Suppressor macrophage treated with lipopolysaccharide for 1 hour (primary cell): ENCODE data around the gene FLII.

ENCODE experiments used
- DNase-seq, 3 donors: peaks; one replicate each; pipeline ENCODE4 v3.0.0-alpha.2; 2020 to 2022

FLII gene

DNA sequence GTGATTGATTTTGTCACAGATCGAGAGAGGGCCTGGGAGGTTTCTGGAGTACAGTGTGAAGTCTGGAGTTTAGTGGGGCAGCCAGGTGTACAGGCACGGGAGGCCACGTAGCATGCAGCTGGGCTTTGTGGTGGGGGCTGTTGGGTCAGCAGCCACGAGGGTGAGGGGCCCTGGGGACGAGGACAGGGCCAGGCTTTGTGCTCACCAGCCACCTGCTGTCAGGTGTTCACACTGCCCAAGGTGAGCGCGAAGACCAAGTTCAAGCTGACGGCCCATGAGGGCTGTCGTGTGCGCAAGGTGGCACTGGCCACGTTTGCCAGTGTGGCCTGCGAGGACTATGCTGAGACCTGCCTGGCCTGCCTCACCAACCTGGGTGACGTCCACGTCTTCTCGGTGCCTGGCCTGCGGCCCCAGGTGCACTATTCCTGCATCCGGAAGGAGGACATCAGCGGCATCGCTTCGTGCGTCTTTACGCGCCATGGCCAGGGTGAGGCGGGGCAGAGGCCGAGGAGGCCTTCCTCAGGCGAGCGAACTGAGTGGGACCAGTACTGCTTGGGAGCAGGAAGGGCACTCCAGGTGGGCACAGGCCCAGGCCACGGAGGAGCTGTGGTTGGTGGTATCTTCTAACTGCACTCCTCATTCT lies 17.2 kb downstream of the FLII start:
- no peak for DNase-seq

DNA sequence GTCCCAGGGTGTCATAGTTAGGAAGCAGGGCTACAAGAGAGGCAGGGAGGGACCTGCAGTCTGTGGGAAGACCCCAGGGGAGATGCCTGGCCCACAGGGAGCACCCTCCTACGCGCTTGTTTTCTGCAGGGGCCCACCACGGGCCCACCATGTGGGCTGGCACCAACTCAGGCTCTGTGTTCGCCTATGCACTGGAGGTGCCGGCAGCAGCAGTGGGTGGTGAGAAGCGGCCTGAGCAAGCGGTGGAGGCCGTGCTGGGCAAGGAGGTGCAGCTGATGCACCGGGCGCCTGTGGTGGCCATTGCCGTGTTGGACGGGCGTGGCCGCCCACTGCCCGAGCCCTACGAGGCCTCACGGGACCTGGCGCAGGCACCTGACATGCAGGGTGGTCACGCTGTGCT lies 18.1 kb downstream of the FLII start:
- no peak for DNase-seq

DNA sequence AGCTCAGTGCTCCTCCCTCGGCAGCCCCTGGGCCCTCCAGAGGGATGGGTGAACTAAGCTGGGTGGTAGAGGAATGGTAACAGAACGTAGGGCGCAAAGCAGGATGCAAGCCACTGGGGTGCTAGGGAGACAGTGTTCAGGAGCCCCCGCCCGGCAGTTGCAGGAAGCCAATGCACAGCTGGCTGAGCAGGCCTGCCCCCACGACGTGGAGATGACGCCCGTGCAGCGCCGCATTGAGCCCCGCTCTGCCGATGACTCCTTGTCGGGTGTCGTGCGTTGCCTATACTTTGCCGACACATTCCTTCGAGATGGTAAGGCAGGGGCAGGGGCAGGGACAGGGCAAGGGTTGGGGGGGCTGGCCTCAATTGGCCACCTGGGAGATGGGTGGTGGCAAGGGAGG lies 20.2 kb downstream of the FLII start:
- no peak for DNase-seq

DNA sequence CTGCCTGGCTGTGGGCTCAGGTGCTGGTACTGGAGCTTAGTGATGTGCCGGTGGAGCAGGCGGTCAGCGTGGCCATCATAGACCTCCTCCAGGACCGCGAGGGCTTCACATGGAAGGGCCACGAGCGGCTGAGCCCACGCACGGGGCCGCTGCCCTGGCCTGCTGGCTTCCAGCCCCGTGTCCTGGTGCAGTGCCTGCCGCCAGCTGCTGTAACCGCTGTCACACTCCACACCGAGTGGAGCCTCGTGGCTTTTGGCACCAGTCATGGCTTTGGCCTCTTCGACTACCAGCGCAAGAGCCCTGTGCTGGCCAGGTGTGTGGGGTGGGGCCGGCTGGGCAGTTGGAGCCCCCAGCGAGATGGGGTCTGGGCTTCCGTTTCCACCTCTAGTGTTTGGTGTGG lies 21.1 kb downstream of the FLII start:
- DNase-seq: no peak

DNA sequence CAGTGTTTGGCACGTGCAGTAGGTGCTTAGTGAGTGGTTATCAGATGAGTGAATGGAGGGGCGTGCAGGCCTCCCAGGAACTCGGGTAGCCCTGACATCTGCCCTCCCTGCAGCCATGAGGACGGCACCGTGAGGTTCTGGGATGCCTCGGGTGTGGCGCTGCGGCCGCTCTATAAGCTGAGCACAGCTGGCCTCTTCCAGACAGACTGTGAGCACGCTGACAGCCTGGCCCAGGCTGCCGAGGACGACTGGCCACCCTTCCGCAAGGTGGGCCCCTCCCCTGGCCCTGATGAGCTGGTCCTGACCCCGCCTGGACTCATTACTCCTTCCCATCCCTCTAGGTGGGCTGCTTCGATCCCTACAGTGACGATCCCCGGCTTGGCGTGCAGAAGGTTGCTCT lies 22.0 kb downstream of the FLII start:
- no peak for DNase-seq

DNA sequence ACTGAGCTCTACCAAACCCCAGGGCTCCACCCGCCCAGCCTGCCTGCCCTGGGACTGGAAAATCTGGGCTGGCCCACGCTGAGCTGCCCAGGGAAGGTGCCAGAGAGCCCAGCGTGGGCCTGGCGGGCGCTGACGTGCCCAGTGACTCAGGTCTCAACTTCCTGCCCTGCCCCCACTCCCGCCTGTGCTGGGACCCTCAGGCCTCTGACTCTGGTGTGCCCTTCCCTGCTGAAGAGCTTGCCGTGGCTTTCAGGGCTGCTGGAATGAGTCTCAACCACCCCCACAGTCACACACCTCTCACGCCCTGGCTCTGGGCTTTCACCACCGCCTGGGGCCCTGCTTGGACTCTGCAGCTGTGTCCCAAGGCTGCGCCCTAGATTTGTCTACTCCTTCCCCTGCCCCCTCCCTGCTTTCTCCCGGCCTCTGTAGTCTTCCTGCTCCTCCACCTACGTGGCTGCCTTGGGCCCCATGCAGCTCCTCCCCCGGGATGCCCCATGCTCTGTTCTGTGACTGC lies 22.7 kb downstream of the FLII start:
- DNase-seq: peak; percentile 22 to 43 (median 42)

DNA sequence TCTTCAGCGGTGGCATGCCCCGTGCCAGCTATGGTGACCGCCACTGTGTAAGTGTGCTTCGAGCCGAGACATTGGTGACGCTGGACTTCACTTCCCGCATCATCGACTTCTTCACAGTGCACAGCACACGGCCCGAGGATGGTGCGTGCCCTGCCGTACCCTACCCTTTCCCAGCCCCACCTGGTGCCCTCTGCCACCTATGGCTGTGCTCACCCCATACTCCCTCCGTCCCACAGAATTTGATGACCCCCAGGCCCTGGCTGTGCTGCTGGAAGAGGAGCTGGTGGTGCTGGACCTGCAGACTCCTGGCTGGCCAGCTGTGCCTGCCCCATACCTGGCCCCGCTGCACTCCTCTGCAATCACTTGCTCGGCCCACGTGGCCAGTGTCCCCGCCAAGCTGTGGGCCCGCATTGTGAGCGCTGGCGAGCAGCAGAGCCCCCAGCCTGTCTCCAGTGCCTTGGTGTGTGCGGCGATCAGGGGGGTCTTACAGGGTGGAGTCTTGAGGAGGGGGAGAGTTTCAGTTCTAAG lies 23.6 kb downstream of the FLII start:
- no peak for DNase-seq

DNA sequence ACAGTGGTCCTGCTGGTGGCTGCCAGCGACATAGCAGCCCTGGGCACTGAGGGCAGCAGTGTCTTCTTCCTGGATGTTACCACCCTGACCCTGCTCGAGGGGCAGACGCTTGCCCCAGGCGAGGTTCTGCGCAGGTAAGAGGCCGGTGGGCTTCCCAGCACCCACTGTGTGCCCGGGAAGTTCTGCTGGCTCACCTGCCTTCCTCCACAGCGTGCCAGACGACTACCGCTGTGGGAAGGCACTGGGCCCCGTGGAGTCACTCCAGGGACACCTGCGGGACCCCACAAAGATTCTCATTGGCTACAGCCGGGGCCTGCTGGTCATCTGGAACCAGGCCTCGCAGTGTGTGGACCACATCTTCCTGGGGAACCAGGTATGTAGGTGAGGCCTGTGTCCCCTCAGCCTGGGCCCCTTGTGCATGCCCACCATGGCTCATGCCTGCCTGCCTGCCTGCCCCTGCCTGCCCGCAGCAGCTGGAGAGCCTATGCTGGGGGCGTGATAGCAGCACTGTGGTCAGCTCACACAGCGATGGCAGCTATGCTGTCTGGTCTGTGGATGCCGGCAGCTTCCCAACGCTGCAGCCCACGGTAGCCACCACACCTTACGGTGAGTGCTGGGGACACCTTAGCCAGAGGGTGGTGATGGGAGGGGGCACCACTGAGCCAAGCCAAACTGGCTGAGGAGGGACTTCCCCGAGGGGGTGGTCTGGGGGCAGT lies 24.6 kb downstream of the FLII start:
- DNase-seq: no peak

DNA sequence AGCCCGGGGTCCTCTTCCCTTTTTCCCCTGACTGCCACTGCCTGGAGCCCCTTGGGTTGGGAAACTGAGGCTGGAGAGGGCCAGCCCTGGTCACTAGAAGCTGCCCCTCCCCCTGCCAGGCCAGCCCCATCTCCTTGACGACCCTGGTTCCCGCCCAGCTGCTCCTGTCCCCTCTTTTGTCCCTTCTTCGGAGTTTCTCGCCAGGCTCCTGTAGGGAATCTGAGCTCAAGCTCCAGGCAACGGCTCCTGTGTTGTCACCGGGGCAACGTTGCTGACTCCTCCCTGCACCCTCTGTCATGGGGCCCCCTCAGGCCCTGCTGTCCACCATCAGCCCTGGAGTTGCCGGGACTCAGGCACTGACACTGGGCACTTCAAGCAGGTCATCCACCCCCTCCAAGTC lies 27.4 kb downstream of the FLII start:
- DNase-seq: no peak

DNA sequence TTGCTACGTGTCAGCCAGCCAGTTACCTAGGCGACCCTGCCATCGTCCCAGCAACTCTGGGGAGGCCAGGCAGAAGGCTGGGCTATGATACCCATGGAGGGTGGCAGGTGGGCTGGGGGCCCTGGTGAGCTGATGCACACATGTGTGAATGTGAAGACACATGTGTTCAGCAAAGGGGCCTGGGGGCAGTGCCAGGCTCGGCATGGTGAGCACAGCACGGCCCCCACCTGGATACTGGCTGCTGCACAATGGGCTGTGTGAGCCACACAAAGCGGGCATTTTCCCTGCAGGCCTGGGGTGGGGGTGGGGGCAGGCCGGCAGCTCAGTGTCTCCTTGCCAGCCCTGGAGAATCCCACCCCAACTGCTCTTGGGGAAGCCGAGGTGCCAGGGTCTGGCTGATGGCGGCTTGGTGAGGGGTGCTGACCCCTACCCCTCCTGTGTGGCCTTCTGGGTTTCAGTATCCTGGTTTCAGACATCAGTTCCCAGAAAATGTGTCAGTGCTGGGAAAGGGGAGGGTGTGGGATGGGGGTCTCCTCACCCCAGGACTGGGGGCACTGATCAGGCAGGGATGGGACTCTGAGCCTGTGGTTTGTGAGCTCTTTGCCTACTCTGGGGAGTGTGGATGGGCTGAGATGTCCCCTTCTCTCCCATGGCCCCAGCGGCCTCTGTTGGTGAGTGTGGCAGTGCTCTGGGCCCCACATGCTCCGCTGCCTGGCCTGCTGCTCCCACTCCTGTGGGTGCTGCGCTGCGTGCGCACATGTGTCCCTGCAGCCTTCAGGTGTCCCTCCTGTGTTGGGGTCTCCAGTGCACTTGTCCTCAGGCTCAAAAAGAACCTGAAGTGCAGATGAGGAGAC lies 28.0 kb downstream of the FLII start:
- no peak for DNase-seq

DNA sequence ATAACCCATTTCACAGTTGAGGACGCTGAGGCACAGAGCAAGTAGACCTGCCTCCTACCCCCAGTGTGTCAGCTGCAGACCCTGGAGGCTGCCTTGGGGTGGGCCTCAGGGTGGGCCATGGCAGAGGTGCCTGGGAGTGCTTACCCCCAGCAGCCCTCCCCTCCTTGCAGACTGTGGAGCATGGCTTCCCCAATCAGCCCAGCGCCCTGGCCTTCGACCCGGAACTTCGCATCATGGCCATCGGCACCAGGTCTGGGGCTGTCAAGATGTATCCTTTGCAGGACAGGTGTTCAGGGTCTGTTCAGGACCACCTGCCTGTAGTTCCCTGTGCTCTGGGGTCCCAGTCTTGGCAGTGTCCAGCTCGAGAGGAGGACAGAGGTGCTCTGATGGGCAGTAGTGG lies 28.8 kb downstream of the FLII start:
- DNase-seq: no peak

DNA sequence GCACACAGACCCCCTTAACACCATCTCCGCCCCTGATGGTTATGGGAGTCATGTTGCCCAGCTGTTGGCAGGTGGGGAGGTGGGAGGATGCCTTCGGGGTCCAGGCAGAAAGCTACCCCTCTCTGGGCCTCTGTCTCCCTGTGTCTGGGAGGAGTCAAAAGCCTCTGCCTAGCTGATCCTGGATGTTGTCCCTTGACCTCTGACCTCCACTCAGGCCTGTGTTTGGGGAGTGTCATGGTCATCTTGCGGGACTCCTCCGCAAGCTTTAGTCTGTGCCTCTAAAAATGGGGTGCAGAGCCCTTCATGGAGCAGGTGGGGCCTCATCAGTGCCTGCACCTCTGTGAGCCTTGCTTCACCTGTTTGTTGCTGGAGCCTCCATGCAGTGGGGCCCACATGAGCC lies 29.3 kb downstream of the FLII start:
- DNase-seq: no peak

DNA sequence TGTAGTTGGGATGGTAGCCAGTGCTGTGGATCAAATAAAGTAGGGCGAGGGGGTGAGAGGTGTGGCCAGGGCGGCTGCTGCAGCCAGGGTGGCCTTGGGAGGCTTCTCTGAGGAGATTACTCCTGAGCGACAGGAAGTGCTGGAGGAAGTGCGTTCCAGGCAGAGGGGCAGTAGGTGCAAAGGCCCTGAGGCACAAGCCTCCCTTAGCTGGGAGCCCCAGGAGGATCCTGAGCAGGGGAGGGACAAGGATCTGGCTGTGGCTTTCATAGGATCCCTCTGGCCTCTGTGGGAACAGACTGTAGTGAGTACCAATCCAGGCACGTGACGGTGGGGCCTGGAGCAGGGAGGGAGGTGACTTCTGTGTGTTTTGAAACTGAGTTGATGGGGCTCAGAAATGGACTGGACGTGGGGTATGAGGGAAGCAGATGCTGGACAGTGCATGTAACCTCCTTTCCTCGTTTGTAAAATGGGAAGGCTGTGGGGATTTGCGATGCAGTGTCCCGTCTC lies 30.3 kb downstream of the FLII start:
- DNase-seq: no peak

DNA sequence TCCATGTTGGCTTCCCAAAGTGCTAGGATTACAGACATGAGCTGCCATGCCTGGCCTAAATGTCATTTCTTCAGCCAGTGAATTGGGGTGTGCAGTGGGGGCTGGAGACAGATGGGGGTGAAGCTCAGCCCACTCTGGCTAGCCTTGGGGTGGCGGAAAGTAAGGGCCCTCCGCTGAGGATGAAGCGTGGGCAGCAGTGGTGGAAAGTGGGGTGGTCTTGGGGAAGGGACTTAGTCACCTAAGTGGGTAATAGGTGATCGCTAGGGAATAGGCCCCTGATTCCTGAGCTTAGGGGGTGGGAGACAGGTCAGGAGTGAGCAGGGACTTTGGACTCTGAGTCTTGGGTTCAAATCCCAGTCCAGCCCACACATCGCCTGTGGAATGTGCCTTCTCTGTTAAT lies 30.9 kb downstream of the FLII start:
- no peak for DNase-seq

DNA sequence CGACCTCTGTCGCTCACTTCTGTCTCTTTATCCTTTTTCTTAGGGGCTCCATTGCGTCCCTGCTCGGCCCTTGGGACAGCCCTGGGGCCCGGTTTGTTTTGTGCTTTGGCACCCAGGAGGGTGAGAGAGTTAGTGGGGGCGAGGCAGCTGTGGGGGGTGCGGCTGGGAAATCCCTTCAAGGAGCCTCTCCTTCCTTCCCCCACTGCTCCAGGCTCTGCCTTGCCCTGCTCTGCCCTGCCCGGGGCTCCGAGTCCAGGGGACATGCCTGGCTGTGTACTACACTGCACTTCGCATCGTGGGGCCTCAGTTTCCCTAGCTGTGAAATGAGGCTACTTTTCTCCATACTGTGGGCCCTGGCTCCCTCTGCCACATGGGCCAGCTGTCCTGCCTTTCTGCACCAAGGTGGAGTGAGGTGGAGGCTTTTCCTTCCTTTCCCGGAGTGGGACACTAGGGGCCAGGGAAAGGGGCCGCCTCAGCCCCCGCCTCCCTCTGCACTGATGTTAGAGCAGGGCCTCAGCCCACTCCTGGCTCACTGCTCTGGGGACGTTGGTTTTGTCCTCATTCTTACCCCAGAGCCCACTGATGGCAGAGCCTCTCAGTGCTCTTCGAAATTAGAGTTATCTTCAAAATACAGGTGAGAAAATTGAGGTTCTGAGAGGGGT lies 32.1 kb downstream of the FLII start:
- peak; percentile 47 to 67 (median 48) for DNase-seq

DNA sequence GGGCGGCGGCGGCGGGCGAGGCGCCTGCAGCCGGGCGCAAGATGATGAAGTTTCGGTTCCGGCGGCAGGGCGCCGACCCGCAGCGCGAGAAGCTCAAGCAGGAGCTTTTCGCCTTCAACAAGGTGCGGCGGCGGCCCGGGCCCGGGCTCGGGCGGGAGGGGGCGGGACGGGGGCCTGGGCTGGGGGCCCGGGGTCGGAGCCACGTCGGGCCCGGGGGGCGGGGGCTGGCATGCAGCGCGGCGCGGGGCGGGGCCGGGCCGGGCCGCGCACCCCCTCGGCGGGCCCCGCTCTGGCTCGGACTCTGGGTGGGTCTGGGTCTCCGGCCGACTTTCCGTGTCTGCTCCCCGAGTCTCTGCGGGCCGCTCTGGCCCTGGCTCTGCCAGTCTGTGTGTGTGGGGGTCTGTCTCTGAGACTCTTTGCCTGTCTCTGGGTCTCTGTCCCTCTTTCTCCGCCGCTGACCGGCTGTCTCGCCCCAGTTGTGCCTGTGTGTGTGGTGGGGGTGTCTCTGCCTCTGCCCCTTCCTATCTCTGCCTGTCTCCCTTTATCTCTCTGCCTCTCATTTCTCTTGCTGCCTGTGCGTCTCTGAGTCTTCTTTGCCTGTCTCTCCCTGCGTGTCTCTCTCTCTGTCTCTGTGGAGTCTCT lies 32.8 kb downstream of the FLII start:
- peak in 1 of 3 donors; percentile 6 for DNase-seq

DNA sequence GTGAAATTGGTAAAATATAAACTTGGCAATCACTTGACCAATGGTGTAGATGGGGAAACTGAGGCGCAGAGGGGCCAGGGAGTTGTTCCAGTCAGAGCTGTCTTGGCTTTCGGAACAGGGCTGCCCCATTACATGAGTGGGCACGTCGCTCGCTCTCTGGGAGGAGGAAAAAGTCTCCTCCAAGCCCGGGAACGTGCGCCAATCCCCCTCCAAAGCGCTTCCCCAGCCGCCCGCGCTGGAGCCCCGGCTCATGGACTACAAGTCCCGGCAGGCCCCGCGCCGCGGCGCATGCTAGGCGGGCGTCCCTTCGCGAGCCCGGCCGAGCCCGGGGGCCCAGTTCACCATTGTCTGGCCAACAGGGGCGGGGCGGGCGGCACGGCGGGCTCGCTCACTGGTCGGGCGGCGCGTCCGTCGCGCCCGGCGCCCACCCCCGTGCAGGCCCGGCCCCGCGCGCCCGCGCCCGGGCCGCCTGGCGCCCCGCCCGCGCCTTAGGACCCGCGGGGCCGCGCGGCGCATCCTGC lies 33.4 kb downstream of the FLII start, which contains the start of gene LLGL1:
LLGL1 (plus strand) TSS at position 515 of the 521 bp plus-strand sequence. CDS start 48 bp downstream, outside the sequence.
- peak; percentile 97 to 100 (median 99) for DNase-seq

DNA sequence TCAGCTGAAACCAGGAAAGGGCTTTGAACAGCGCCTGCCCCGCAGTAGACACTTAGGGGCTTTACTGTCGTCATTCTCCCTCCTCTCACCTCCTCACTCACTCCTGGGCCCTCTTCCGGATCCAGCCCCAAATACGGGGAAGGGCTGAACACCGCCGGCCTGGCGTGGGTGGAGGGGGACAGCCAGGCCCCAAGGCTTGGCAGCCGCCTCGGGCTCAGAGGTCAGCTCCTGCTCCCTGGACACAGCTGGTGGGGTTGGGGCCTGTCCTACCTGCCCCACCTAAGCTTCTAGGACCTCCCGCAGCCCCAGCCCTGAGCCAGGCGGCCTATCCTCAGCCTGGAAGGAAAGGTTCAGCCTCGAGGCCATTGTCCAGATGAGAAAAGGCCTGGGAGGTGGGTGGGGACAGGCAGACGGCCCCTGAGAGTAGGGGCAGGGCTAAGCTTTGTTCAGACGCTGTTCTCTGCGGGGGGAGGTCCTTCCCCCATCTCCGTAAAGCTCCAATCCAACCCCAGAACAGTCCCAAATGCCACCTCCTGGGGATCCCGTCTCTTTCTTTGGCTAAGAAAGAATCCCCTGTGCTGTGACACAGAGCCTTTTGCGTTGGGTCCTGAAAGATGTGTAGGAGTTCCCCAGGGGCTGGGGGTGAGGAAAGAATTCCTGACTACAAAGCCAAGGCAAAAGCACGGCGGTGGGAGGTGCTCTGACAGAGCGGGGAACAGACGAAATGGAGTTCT lies 34.0 kb downstream of the FLII start:
- no peak for DNase-seq

DNA sequence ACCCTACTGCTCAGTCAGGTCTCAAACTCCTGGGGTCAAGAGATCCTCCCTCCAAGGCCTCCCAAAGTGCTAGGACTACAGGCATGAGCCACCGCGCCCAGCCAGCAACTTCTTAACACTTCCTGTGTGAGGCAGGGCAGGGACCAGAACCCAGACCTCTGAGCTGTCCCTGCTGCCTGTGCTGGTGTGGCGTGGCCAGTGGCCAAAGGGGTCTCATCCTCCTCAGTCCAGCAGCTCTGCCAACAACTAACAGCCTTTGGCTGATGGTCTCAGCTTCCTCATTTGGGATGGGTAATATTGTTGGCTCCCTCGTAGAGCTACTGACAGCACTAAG lies 34.5 kb downstream of the FLII start:
- no peak for DNase-seq

DNA sequence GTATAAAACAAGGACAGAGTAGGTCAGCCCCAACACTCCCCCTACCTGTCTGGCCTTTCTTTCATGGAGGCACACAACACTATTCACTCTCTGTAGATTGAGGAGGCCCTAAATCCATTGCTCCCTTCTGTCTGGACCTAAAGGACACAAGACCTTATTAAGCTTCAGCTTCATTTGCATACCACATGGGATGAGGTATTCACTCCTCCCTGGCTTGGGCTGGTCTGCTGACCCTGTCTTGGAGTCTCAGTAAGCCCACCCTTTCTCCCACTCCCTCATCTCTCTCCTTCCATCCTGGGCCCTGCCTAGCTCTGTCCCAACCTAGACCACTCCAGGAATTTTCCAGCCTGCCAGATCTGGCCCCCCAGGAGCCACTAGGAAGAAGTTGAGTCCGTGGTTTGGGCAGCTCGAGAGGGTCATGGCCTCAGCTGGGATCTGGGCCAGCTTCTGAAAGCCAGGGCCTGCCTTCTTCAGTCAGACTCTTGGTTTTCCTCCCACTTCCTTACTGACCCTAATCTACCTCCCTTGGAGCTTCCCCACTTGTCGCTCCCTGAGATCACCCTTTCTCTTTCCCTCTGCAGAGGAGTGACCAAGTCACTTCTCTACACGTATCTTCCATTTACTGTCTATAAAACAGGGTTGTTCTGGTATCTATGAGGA lies 39.7 kb downstream of the FLII start:
- peak in 2 of 3 donors; percentile 25 to 36 for DNase-seq
